NCI-H1105 treated with DMSO at 0.1 percent for 48 hours (cell line): ENCODE measurements around the gene IFNL2.
A peak's percentile ranks its signal among the peaks of the same experiment; 100 is the strongest.
"Not testable (repeated sequence)": the region's sequence is repeated elsewhere in the genome, so short reads cannot be mapped to it uniquely, and the experiment has no call there.

Experiments used
- DNase-seq: peaks from one replicate; lab custom pipeline; 2025; lab: John Stamatoyannopoulos, UW

The IFNL2 gene

GRCh38 chr19:39297931-39298634, 29.9 kb downstream of the IFNL2 start:
- DNase-seq, result no peak

GRCh38 chr19:39299404-39299803, 31.2 kb downstream of the IFNL2 start:
- DNase-seq, result no peak

- DNase-seq, result no peak
Measured at GRCh38 chr19:39299832-39300231, 31.6 kb downstream of the IFNL2 start.

- DNase-seq, result no peak
Measured at GRCh38 chr19:39301021-39301420, 32.8 kb downstream of the IFNL2 start.

- no peak for DNase-seq
Measured at GRCh38 chr19:39301562-39301961, 33.4 kb downstream of the IFNL2 start.

- no peak for DNase-seq
Measured at GRCh38 chr19:39303373-39304184, 35.4 kb downstream of the IFNL2 start.

- no peak for DNase-seq
Measured at GRCh38 chr19:39304185-39304513, 36.0 kb downstream of the IFNL2 start.

GRCh38 chr19:39304701-39305571, 36.7 kb downstream of the IFNL2 start:
- no peak for DNase-seq

- DNase-seq, result no peak
Measured at GRCh38 chr19:39306075-39306474, 37.9 kb downstream of the IFNL2 start.

GRCh38 chr19:39307046-39307821, 39.0 kb downstream of the IFNL2 start:
- DNase-seq, result peak; percentile 72

GRCh38 chr19:39307822-39308530, 39.8 kb downstream of the IFNL2 start:
- DNase-seq, result no peak

- DNase-seq, result no peak
Measured at GRCh38 chr19:39308531-39309304, 40.5 kb downstream of the IFNL2 start.

GRCh38 chr19:39309305-39309670, 41.1 kb downstream of the IFNL2 start:
- not testable (repeated sequence) for DNase-seq

- no peak for DNase-seq
Measured at GRCh38 chr19:39310558-39311311, 42.5 kb downstream of the IFNL2 start.

- no peak for DNase-seq
Measured at GRCh38 chr19:39314016-39314728, 46.0 kb downstream of the IFNL2 start.

- no peak for DNase-seq
Measured at GRCh38 chr19:39315933-39316332, 47.7 kb downstream of the IFNL2 start.

- DNase-seq, result no peak
Measured at GRCh38 chr19:39316627-39317321, 48.6 kb downstream of the IFNL2 start.

- no peak for DNase-seq
Measured at GRCh38 chr19:39317476-39317875, 49.3 kb downstream of the IFNL2 start.
